Ishikawa (cell line): Measurements from ENCODE around the gene CRYBA2.

Source experiments
- FOXM1 ChIP-seq: IDR thresholded peaks from 2 replicates; pipeline ENCODE4 v1.6.1; 2012; ENCODE audit warnings: low read depth, borderline replicate concordance
- TAF1 ChIP-seq: IDR thresholded peaks from 2 replicates; pipeline ENCODE4 v1.6.1; 2012; ENCODE audit warnings: low read depth, mild to moderate bottlenecking
- ZBTB7A ChIP-seq: IDR thresholded peaks from 2 replicates; pipeline ENCODE4 v1.6.1; 2012; ENCODE audit warnings: low read depth

GRCh38 chr2:218988164-218988563 is 5.1 kb downstream of the CRYBA2 start:
- TF ChIP-seq FOXM1 = no peak
- no peak for TF ChIP-seq TAF1
- no peak for TF ChIP-seq ZBTB7A
